ENCODE measurements around the gene NCOA5. TPM values are rescaled to one million over a fixed set of nuclear protein-coding genes. Genes with fewer than 3 reads are reported as not detected.

The NCOA5 gene
- 9.2 and 11.1 TPM in 2 replicates for total RNA-seq

GRCh38 chr20:46089417-46090388 is at the start of gene NCOA5:
TSS of gene NCOA5 (minus strand) at chr20:46089962. CDS start at chr20:46079424, 10,538 bp downstream.

GRCh38 chr20:46117704-46118467 is 28.1 kb upstream of the NCOA5 start, which contains the start of gene CD40:
TSS of gene CD40 (plus strand) at chr20:46118314. CDS start at chr20:46118344, 30 bp downstream.

GRCh38 chr20:46028772-46029371 is 60.9 kb downstream of the NCOA5 start, which contains the start of gene SLC12A5:
TSS of gene SLC12A5 (plus strand) at chr20:46029215. CDS start at chr20:46029345, 130 bp downstream.

Other genes starting within 250 kb of the NCOA5 start
- gene ACOT8, start 232.6 kb downstream of the NCOA5 start, total RNA-seq: 33.4 and 41.5 TPM in 2 replicates
- 4.9 and 5.4 TPM in 2 replicates for gene ZSWIM3, start 232.3 kb downstream of the NCOA5 start, total RNA-seq
- gene ZSWIM1, start 208.7 kb downstream of the NCOA5 start, total RNA-seq: 3.3 and 4.0 TPM in 2 replicates
- 0.62 and 1.5 TPM in 2 replicates for gene SPATA25, start 202.3 kb downstream of the NCOA5 start, total RNA-seq
- 6.1 and 6.5 TPM in 2 replicates for gene NEURL2, start 198.8 kb downstream of the NCOA5 start, total RNA-seq
- 50.4 and 69.5 TPM in 2 replicates for gene CTSA, start 198.6 kb downstream of the NCOA5 start, total RNA-seq
- gene PLTP, start 177.8 kb downstream of the NCOA5 start, total RNA-seq: 7.0 and 23.5 TPM in 2 replicates
- gene PCIF1, start 155.3 kb downstream of the NCOA5 start, total RNA-seq: 11.5 and 12.9 TPM in 2 replicates
- gene ZNF335, start 117.8 kb downstream of the NCOA5 start, total RNA-seq: 13.6 and 17.9 TPM in 2 replicates
- under 0.01 and 0.77 TPM in 2 replicates for gene MMP9, start 81.1 kb downstream of the NCOA5 start, total RNA-seq
- gene SLC12A5, start 60.7 kb downstream of the NCOA5 start, total RNA-seq: under 0.01 TPM in 1 of 2 replicates, not detected in the other
- gene CD40, start 28.4 kb upstream of the NCOA5 start, total RNA-seq: 1.1 and 2.0 TPM in 2 replicates
- under 0.01 TPM in 1 of 2 replicates, not detected in the other for gene CDH22, start 218.5 kb upstream of the NCOA5 start, total RNA-seq